22Rv1 (cell line): ENCODE data around the gene AK1.

ENCODE experiments used
- CTCF ChIP-seq: fragments of 450-650 bp; IDR thresholded peaks from 2 replicates; pipeline ENCODE4 v1.5.1; 2017; ENCODE audit warnings: mild to moderate bottlenecking
- ZFX ChIP-seq: fragments of 450-650 bp; IDR thresholded peaks from 2 replicates; pipeline ENCODE4 v1.6.1; 2017; ENCODE audit warnings: antibody characterized with exemption, borderline replicate concordance

- no peak for TF ChIP-seq CTCF
- TF ChIP-seq ZFX: no peak
Observed at GRCh38 chr9:127829205-127829906, 48.1 kb downstream of the AK1 start.
